ENCODE measurements around the gene LEUTX.

Gene LEUTX

DNA sequence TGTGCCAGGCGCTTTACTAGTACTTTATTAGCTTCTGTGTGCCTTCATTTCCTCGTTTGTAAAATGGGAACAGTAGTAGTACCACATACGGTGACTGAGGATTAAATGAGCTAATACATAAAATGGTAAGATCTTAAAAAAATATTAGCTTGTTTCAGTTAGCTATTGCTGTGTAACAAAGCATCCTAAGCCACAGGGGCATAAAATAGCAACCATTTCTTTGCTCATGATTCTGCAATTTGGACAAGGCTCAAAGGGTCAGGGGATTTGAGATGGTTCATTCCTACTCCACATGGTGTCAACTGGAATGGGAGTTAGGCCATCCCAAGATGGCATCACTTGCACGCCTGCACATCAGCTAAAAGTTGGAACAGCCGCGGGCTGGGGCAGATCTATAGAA lies 42.0 kb downstream of the LEUTX start:
- in situ Hi-C loops (cut with MboI; ENCODE audit: low sequenced_read_pairs), result no loop called here

DNA sequence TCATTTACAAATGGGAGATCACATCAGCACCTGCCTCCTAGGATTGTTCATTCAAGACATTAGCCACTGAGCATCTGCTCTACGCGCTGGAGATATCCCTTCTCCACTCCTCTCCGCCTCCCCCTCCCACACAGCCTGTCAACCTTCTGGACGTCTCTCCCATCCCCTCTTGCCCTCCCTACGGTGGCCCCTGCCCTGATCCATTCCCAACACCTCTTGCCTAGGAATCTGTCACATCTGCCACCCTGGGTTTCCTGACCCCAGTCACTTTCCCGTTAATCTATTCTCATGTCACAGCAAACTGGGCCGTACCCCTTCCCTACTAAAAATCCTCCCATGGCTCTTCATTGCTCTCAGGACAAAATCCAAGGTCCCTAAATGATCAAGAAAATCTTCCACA lies 45.0 kb downstream of the LEUTX start:
- in situ Hi-C loops (cut with MboI; ENCODE audit: low sequenced_read_pairs), result no loop called here

- in situ Hi-C loops (cut with MboI; ENCODE audit: low sequenced_read_pairs), result no loop called here
Measured at GRCh38 chr19:39824143-39825092, 45.8 kb downstream of the LEUTX start.

DNA sequence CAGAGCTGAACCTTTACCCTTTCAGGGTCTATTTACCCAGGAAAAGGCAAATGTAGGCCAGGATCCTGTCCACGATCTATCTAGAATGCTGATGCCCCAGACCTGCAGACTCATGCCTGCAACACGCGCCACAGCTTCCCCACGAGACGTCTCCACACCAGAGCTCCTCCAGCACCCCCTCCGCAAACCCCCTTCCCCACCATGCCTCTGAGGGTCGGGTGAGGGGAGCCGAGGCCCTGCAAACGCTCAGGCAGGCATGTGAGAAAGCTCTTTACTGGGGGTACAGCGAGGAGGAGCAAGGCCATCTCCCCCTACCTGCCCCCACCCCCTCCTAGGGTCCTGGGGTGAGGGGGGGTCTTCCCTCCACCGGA lies 46.4 kb downstream of the LEUTX start:
- in situ Hi-C loops (cut with MboI; ENCODE audit: low sequenced_read_pairs), result no loop called here

DNA sequence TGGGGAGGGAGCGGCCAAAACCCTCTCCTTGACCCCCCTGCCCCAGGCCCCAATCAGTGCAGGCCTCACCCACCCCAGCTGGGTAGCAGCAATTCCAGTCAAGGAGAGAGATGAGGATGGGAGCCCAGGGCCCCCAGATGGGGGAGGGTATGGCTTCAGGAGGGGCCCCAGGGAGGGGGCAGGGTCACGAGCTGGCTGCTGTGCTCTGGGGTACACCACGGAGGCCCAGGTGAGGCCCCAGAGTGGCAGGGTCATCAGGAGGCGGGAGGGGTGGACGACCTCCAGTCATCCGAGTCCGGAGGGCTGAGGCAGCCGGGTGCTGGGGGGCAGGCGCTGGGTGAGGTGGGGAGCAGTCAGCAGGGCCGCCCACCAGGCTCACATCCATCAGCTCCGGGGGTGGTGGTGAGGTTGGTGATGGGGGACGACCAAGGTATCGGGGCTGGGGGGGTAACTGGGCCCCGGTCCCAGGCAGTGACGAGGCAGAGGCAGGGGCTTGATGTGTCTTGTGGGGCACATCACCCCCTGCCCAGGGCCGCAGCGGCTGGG lies 47.0 kb downstream of the LEUTX start:
- in situ Hi-C loops (cut with MboI; ENCODE audit: low sequenced_read_pairs), result no loop called here

DNA sequence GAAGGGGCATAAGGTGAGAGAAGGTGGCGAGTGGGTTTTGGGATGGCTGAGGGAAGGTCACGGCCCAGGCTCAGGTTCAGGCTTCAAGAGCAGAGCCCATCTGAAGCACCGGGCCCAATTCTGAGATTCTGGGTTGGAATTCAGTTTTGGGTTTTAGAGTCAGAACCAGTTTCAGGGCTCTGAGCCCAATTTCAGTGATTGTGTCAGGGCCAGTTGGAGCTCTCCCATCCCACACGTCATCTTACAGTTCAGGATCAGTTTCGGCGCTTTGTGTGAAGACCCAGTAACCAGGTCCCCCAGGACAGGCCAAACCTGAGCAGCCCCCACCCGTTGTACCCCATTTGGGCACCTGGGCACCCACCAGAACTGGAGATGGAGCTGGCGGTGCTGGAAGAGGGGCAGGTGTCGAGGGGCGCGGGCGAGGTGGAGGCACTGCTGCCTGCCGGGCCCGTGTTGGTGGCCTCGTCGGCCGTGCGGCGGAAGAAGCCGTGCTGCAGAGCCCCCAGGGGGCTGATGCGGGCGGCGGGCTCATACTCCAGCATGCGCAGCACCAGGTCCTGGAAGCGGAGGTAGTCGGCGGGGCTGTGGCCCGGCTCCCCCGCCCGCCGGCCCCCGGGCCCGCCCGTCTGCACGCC lies 47.8 kb downstream of the LEUTX start:
- in situ Hi-C loops (cut with MboI; ENCODE audit: low sequenced_read_pairs), result no loop called here

DNA sequence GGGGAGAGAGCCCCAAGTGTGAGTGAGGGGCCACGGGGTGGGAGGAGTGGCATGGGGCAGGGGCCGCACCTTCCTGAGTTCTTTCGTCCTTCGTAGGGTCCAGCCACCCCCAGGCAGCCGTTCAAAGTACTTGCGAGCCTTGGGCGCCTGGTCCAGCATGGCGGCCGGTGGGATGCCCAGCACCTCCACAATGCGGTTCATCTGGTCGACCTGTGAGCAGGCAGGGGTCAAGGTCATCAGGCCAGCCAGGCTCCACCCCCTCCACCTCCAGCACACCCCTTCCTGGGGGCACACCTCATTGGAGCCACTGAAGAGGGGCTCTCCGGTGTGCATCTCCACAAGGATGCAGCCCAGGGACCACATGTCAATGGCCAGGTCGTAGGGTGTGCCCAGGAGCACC lies 48.6 kb downstream of the LEUTX start:
- in situ Hi-C loops (cut with MboI; ENCODE audit: low sequenced_read_pairs), result no loop called here

DNA sequence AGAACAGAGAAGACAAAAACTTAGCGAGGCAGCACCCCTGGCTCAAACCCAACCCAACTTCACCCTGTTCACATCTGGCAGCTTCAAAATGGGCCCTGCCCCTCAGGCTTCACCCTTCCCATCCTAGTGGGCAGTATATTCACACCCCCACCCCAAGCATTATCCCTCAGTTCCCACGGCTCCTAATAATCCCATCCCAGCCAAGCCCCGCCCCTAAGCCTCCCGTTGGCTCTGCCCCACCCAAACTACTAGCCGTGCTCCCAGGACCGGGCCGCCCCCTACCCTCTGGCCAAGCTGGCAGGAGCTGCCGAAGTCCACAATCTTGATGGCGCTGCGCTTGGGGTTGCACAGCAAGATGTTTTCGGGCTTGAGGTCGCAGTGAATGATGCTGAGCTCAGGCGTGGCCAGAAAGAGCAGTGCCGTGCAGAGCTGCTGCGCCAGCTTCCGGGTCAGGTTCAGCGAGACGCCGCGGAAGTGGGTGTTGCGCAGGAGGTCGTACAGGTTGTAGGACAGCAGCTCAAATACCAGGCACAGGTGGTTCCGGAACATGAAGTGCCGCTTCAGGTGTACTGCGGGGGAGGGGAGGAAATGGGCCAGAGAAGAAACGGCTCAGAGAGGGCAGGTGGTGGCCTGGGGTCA lies 49.5 kb downstream of the LEUTX start:
- in situ Hi-C loops (cut with MboI; ENCODE audit: low sequenced_read_pairs), result no loop called here

DNA sequence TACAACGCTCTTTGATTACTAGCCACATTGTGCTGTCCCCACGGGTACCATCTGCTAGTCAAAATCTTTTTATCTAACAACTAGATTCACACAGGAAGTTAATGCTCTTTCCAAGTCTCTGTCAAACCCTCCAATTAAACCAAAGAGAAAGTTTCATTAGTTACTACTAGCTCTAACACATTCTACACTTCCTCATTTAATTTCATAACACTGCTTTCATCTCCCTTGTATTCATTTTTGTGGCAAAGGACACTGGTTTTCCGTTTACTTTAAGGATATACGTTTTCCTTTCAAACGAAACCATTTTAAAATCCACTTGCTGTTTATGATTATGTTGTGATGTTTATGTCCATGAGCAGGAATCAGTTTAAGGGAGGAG lies 50.0 kb downstream of the LEUTX start:
- in situ Hi-C loops (cut with MboI; ENCODE audit: low sequenced_read_pairs), result no loop called here

GRCh38 chr19:39829702-39830275 lies 51.1 kb downstream of the LEUTX start:
- in situ Hi-C loops (cut with MboI; ENCODE audit: low sequenced_read_pairs), result no loop called here

DNA sequence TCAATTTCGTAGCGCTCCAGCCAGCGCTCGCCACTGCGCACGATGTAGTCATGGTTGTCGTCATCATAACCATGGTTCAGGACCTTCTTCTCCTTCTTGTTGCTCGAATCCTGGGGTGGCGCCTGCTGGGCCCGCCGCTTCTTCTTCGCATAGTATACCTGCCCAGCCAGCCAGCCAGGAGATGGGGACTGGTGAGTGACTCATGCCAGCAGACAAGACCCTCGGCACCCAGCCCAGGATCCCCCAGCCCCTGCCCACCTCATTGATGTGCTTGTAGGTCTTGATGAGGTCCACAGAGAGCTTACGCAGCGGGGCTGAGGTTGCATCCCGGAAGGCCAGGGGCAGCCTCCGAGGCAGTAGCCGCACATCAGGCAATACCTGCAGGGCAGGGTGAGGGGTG lies 51.8 kb downstream of the LEUTX start:
- in situ Hi-C loops (cut with MboI; ENCODE audit: low sequenced_read_pairs), result no loop called here

GRCh38 chr19:39830847-39831246 lies 52.2 kb downstream of the LEUTX start:
- in situ Hi-C loops (cut with MboI; ENCODE audit: low sequenced_read_pairs), result no loop called here

DNA sequence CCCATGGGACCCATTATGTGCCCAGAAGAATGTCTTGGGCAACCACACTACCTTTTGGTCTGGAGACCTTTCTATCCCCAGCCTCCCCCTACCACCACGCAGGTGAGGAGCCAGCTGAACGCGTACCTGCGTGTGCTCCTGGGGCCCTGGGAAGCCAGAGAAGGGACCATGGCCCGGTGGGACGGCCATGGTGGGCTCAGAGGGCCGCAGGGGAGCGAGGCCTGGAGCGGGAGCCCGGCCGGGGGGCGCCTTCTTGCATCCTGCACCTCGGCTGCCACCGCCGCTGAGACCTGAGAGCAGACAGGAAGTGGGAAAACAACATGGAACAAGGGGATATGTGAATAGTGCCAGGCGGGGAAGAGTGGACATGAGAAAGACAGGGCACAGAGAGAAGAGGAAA lies 53.0 kb downstream of the LEUTX start:
- in situ Hi-C loops (cut with MboI; ENCODE audit: low sequenced_read_pairs), result no loop called here

DNA sequence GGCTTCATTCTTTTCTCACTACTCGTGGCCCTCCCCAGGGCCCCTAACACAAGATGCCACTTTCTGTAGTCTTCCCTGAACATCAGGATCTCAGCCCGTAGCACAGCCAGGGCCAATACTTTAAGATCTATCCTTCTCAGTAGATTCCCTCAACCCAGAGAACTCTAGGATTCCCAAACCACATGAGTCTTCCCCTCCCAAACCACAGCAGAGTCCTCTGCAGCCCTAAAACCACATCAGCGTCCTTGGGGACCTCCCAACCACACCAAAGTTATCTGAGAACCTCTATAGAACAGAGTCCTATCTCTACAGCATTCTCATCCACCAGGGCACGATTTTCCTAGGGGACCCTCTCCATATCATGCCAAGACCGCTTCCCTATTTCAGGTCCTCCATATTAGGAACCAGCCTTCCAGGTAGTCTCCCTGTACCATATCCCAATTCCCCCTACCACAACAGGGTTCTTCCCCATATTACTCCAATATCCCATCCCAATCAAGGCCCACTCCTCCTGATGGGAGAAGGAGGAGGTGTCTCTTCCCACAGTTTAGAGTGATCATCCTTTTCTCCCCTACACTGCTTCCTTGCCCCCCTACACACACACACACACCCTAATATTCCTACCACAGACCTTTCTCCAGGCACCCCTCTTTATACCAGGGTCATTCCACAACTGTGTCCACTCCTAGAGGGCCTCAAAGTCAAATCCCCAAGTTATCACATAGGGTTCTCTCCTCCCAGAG lies 53.9 kb downstream of the LEUTX start:
- in situ Hi-C loops (cut with MboI; ENCODE audit: low sequenced_read_pairs), result no loop called here

- in situ Hi-C loops (cut with MboI; ENCODE audit: low sequenced_read_pairs), result no loop called here
Measured at GRCh38 chr19:39833160-39833463, 54.5 kb downstream of the LEUTX start.

GRCh38 chr19:39833464-39834286 lies 55.0 kb downstream of the LEUTX start, which contains the start of gene DYRK1B:
Gene DYRK1B, minus strand, starts transcription at chr19:39834162. Its CDS starts 2,295 bp downstream, at chr19:39831867.
- in situ Hi-C loops (cut with MboI; ENCODE audit: low sequenced_read_pairs), result no loop called here

- in situ Hi-C loops (cut with MboI; ENCODE audit: low sequenced_read_pairs), result no loop called here
Measured at GRCh38 chr19:39834287-39834841, 55.7 kb downstream of the LEUTX start.

Measured in hTERT RPE-1 (cell line).